ENCODE results near the gene MAP4K3.

DNA sequence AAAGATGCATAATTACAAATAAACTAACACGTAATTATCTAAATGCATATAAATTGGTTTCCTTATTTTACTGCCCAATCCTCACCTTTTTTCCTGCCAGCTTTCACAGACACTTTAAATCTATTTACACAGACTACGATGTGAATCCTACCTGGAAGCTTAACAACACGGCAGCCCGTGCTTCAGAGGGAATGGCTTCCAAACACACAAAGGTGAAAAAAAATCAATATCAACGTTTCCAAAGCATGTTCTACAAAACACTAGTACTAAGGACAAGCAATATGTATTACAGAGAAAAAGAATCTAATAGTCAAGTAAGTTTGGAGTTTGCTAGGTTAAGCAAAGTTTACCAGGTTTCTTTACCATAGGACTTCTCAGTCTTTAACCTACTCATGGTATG is 4.4 kb downstream of the MAP4K3 start:
- no peak for TF ChIP-seq CTCF (IDR thresholded peaks at IDR 0.05)
- no peak for TF ChIP-seq POLR2AphosphoS5 (IDR thresholded peaks at IDR 0.05)
- no peak for TF ChIP-seq POLR2A (IDR thresholded peaks at IDR 0.05)
